GM15510 (cell line): ENCODE data around the gene ZNF705A.

Source experiments
- POLR2A ChIP-seq: IDR thresholded peaks from 3 replicates; pipeline ENCODE4 v1.6.1; 2011; ENCODE audit warnings: borderline replicate concordance; ENCODE audit not compliant: insufficient read length; ENCODE audit errors: extremely low read depth

ZNF705A gene

DNA sequence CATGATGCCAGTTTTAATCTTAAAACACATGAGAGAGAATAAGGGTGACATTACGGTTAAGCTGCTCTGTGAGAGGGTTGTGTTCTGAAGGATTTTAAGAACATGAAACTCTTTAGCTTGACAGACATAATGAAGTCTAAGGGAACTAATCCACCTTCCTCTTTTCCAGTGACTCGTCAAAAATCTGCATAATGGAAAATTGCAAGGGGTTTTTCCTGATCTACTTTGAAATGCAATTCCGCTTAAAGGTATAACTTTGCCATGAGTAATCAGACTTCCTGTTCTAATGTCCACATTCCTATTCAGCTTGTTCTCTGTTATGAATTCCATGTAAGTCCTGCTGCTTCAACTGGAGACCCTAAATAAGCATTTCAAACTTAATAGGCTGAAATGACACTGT is at the start of gene ZNF705A:
TSS of gene ZNF705A (plus strand) at position 171 of the 400 bp plus-strand sequence. CDS start 15,611 bp downstream, outside the sequence.
- TF ChIP-seq POLR2A, result no peak

DNA sequence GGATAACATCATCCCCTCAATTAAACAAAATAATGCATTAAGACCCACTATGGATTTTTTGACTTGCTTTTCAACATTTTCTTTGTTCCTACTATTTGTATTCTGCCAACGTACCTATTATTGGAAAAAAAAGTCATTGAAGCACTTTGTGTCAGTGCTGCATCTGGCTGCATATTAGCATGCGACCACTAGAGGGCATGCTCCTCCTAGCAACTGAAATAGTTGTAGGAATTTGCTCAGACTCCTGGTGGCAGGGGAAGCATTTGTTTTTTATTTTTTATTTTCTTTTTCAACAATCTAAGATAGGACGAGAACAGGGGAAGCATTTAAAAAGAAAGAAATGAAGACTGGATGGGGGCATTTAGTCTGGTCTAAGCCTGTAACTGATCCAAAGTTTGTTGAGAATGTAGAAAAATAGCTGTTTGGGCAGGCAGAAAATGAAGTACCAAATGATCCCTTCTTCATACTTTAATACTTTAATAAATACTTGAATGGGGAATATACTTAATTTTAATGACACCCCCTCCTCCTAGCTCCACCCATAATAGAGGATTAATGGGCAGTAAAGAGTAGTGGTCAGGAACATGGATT is 47.9 kb upstream of the ZNF705A start:
- TF ChIP-seq POLR2A, result no peak

DNA sequence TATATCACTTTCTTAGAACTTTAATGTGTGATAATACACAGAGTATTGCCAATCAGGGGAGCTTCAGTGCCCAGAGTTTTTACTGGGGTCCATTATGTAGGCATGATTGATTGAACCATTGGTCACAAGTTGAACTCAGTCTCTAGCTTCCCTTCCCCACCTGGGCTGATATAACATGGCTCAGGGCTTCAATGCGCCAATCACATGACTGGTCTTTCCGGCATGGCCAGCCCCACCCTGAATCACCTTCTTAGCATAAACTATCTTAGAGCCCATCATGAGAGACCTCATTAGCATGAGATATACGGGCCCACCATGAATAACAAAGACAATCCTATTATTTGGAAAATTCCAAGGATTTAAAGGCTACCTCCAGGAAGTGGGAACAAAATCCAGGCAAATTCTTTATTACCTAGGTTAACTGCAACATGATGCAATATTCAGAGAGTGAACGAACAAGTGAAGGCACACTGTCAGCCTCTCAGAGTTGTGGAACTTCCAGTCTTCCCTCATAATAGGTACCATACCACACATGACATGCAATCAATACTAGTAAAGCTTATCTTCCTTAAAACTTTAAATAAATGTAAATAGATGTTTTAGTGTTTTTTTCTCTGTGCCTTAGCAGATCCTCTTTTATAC is 36.6 kb upstream of the ZNF705A start:
- no peak for TF ChIP-seq POLR2A

DNA sequence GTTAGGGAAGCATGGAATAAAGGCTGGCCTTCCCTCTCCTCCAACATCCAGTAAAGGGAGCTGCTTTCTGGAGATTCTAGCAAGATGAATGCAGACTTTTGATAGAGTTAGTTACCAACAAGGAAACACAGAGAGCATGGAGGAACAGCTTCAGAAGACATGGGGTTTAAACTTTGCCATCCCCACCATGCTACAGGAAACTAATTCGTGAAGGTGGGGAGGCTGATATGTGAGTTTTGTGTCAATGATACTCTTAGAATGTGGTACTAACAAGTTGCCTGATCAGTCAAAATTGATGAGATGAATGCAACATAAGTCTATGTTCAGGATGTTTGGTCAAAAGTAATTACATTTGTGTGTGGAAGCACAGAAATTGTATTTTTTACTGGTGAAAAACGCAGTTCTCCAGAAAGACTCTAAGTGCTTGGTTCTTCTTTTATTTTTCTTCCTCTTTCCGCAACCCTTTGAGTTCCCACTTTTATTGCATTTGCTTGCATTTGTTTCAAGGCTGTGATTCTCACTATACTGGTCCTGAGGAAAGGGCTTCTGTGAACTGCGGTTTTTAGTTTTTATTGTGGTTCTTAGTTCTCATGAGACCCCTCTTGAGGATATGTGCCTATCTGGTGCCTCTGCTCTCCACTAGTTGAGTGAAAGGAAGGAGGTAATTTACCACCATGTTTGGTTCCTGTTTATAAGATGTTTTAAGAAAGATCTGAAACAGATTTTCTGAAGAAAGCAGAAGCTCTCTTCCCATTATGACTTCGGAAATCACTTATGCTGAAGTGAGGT is 33.5 kb upstream of the ZNF705A start, which contains the start of gene CLEC4A:
TSS of gene CLEC4A (plus strand) at position 494 of the 789 bp plus-strand sequence. CDS start at position 756, 262 bp downstream.
- no peak for TF ChIP-seq POLR2A

DNA sequence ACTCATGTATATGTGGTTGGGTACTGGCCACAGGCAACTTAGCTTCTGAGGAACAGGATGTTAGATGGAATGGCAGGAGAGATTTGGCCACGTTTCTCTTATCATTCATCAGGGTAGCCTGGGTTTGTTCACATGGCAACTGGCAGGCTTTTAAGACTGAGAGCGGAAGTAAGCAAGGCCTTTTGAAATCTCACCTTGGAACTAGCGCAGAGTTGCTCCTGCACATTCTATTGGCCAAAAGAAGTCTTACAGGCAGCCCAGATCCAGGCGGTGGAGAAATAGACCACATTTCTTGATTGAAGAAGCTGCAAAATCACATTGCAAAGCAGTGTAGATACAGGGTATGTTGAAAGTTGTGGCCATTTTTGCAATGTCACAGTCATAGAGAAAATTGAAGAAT is 29.7 kb upstream of the ZNF705A start:
- TF ChIP-seq POLR2A, result no peak

DNA sequence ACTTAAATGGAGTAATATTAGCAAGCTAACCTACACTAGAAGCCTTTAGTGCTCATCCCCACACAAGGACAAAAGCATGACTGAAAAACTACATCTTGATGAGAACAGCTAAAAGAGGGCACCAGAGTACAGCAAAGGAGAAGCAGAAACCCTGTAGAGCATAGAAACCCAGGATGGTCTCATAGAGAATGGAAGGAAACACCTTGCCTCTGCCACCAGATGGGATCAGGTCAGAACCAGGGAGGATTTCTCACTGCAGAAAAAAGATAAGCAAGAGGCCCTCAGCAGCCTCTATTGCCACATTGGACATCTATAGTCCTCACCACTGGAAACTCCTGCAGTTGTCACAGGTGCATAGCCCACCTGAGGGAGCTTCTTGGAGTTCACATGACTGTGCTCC is 13.6 kb upstream of the ZNF705A start:
- no peak for TF ChIP-seq POLR2A

DNA sequence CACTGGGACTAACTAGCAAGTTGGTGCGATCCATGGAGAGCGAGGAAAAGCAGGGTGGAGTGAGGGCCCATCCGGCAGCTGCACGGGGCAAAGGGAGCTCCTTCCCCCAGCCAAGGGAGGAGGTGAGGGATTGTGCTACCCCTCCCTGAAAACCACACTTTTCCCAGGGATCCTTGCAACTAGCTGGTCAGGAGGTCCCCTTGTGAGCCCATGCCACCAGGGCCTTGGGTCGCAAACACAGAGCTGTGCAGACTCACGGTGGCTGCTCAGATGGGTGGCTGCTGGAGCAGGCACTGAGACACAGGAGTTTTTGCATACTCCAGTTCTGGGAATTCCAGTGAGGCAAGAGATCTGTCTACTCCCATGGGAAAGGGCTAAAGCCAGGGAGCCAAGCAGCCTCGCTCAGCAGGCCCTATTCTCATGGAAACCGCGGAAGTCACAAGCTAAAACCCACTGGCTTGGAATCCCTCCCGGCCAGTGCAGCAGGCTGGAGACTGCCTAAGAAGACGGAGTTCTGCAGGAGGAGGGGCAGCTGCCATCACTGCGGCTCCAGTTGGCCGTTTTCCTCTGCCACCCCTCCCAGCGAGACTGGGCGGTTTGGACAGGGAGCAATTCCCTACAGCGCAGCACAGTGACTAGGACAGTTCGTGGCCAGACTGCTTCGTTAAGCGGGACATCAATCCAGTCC is 10.9 kb upstream of the ZNF705A start:
- no peak for TF ChIP-seq POLR2A

DNA sequence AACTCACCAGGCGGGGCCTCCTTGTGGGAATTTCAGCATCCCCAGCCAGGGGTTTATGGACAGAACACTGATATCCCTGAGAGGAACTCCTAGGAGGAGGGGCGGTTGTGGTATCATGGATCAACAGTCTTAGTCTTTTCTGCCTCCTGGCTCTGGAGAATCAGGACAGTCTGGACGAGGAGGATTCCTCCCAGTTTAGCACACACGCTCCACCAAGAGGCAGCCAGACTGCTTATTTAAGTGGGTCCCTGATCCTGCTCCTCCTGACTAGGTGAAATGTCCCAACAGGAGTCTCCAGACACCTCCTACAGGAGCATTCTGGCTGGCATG is 10.4 kb upstream of the ZNF705A start:
- no peak for TF ChIP-seq POLR2A

DNA sequence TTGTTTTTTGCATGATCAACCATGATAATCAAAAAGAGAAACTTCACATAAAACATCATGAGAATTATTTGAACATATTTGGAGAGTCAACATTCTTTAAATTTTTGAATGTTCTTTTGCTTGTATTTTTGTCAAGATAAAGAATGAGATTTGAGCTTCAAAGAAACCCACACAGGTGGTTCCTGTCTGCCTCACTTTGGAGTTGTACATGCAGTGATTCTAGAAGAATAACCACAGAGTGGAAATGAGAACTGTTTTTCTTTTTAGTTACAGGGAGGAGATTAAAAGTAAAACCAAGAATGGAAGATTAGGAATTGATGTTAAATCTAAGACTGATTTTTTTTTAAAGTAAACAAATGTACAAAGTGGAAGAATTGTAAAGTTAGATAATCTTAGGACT is 2.3 kb upstream of the ZNF705A start:
- TF ChIP-seq POLR2A, result no peak

DNA sequence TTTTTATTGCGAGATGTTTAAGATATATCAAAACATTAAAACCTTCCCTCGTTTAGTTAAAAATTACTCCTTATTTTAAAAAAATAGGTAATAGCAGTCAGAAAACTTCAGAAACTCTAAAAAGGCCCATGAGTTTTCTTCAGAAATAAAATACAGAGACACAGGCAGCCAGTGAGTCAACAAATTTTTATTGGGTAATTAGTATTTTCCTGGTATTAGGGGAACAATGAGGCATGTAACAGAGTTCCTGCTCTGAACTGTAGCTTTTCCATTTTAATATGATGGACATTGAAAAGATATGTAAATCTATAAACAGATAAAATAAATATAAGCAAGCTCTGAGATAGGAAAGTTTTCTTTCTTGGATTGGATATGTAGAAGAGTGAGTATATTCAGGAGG is 399 bp upstream of the ZNF705A start:
- no peak for TF ChIP-seq POLR2A

DNA sequence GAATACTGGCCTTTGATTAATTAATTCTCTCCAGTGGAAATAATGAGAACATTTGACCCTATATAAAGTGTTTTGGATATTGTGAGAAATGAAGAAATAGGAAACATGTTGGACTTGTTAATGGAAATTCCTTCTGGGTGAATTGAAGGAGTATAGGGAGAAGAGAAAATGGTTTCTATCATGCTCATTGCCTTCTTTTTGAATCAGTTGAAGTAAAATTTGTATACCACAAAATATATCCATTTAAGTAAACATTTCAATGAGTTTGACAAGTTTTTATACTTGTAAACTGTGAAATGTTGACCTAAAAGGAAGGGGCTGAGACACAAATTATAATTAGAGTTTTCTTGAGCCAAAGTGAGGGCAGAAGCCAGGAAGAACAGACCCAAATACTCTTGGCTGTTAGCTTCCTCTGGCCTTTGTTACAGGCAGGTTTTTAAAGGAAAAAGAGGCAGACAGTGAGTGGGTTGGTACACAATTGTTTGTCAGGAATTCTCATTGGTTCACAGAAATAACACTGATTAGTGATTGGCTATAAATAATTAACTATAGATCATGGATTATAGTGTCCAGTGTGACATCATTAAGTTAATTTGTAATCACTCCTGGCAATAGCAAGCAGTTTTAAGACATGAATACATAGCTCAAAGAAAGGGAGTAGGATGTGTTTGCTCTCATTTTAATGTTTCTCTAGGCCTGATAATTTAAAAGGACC is 826 bp downstream of the ZNF705A start:
- no peak for TF ChIP-seq POLR2A

DNA sequence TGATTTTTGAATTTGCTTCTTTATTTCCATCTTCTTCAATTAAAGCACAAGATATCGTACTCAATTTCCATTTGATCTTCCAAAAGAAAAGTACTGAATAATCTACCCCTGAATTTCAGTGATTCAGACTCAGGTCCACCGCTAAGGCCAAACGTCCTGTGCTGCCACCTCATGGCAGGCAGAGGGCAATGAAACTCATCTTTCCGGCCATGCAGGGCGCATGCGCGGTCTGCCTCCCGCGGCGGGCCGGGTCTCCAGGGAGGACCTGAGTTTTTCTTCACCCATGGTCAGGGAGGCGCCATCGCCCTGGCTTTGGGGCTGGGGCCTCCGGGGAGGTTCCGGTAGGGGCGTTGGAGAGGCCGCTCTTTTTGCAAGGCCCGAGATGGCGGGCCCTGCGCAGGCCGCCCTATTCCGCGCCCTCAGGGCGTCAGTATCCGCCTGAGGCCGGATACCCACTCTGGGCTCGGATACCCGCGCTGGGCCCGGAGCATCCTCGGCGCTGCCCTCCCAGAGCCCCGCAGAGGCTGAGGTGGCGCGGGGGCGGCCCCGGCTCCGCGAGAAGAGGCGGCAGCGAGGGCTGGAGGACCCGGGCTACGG is 23.3 kb downstream of the ZNF705A start:
- peak; percentile 43 for TF ChIP-seq POLR2A

DNA sequence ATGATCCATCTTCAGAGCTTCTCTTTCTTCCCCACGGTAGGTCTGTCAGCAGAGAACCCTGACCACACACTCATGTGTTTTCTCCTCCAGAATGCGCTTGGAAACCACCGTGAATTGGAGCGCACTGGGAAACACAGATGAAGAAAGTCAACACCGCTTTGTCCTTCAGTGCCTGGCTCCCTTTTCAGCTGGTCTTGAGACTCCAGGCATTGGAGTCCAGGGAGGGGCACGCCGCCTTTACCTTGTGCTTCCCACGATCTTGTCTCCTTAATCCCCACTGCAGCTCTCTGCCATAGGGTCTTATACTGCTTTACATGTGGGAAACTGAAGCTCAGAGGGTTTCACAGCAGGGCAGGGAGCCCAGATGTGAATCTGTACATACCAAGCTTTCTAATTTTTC is 69.5 kb downstream of the ZNF705A start:
- TF ChIP-seq POLR2A, result no peak
